SK-N-SH (cell line): Measurements from ENCODE around the gene IKZF1.

ENCODE experiments used
- FOSL2 ChIP-seq: IDR thresholded peaks from 2 replicates; pipeline ENCODE4 v1.4.0; 2012; ENCODE audit warnings: low read depth, mild to moderate bottlenecking, moderate library complexity, borderline replicate concordance
- GABPA ChIP-seq: IDR thresholded peaks from 2 replicates; pipeline ENCODE4 v1.4.0; 2012; ENCODE audit warnings: low read depth, mild to moderate bottlenecking
- JUND ChIP-seq: IDR thresholded peaks from 2 replicates; pipeline ENCODE4 v1.4.0; 2012
- MEF2A ChIP-seq: IDR thresholded peaks from 2 replicates; pipeline ENCODE4 v1.4.0; 2012; ENCODE audit warnings: low read depth, borderline replicate concordance
- NFIC ChIP-seq: IDR thresholded peaks from 2 replicates; pipeline ENCODE4 v1.4.0; 2012; ENCODE audit warnings: borderline replicate concordance
- RAD21 ChIP-seq: IDR thresholded peaks from 2 replicates; pipeline ENCODE4 v1.6.1; 2012; ENCODE audit warnings: mild to moderate bottlenecking, low read length
- SMC3 ChIP-seq: IDR thresholded peaks from 2 replicates; pipeline ENCODE4 v1.6.1; 2012; ENCODE audit warnings: low read depth, low read length, improper control_type of control experiment
- TEAD4 ChIP-seq: IDR thresholded peaks from 2 replicates; pipeline ENCODE4 v1.4.0; 2012; ENCODE audit warnings: mild to moderate bottlenecking, borderline replicate concordance; ENCODE audit not compliant: insufficient read depth
- TF ChIP-seq, protein P1 (sequence below): fragments of 200-600 bp; sonication (generic); IDR thresholded peaks from 2 replicates; pipeline ENCODE4 v1.6.1; 2017; ENCODE audit warnings: antibody characterized with exemption, mild to moderate bottlenecking, moderate library complexity

DNA sequence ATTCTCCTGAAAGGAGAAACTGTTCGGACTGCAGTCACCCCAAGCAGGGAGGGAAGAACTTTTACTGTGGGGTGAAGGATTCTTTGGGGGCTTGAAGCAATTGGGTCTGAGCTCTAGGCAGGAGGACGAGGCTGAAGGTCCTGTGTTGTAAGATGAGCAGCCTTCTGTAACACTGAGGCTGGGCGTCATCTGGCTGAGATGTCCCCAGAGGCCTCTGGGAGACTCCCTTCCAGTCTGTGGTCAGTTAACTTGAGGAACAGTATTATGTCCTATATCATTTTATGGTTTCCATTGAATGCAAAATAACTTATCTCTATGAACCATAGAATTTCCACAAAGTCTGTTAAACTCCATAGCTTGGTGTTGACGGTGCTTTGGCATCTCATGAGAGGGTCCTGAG, 119.3 kb downstream of the IKZF1 start:
- TF ChIP-seq, protein P1, sequence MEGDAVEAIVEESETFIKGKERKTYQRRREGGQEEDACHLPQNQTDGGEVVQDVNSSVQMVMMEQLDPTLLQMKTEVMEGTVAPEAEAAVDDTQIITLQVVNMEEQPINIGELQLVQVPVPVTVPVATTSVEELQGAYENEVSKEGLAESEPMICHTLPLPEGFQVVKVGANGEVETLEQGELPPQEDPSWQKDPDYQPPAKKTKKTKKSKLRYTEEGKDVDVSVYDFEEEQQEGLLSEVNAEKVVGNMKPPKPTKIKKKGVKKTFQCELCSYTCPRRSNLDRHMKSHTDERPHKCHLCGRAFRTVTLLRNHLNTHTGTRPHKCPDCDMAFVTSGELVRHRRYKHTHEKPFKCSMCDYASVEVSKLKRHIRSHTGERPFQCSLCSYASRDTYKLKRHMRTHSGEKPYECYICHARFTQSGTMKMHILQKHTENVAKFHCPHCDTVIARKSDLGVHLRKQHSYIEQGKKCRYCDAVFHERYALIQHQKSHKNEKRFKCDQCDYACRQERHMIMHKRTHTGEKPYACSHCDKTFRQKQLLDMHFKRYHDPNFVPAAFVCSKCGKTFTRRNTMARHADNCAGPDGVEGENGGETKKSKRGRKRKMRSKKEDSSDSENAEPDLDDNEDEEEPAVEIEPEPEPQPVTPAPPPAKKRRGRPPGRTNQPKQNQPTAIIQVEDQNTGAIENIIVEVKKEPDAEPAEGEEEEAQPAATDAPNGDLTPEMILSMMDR = no peak
- no peak for TF ChIP-seq RAD21
- no peak for TF ChIP-seq SMC3
- TF ChIP-seq GABPA = no peak
- TF ChIP-seq NFIC = no peak
- no peak for TF ChIP-seq TEAD4
- no peak for TF ChIP-seq FOSL2
- TF ChIP-seq JUND = no peak
- no peak for TF ChIP-seq MEF2A
